DMS114 treated with DMSO at 0.1 percent for 48 hours (cell line): Measurements from ENCODE around the gene LURAP1L.
"Not testable (repeated sequence)": the region's sequence is repeated elsewhere in the genome, so short reads cannot be mapped to it uniquely, and the experiment has no call there.

ENCODE experiments used
- DNase-seq: peaks from one replicate; lab custom pipeline; 2025; ENCODE audit not compliant: unreplicated experiment; lab: John Stamatoyannopoulos, UW

Gene LURAP1L

DNA sequence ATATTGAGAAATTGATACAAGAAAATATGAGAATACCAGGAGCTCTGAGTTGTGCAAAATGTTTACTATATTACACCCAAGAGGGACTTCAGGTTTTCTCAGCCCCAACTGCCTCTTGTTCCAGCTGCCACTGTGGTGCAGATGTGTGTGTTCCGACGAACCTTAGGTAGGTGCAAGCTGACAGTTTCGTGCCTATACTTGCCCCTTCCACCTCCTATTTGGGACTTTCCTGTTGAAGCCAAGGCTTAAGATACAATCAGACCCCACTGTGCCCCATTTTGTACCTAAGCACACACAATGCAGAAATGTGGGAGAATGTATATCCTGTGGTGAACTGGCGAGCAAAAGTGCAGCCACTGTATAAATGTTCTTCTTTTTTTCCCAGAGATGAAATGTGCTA, 80.2 kb downstream of the LURAP1L start:
- DNase-seq, result no peak

- DNase-seq, result no peak
These were observed 81.8 kb downstream of the LURAP1L start for GRCh38 chr9:12856603-12857002.

GRCh38 chr9:12859704-12860251, 85.0 kb downstream of the LURAP1L start:
- DNase-seq, result no peak

DNA sequence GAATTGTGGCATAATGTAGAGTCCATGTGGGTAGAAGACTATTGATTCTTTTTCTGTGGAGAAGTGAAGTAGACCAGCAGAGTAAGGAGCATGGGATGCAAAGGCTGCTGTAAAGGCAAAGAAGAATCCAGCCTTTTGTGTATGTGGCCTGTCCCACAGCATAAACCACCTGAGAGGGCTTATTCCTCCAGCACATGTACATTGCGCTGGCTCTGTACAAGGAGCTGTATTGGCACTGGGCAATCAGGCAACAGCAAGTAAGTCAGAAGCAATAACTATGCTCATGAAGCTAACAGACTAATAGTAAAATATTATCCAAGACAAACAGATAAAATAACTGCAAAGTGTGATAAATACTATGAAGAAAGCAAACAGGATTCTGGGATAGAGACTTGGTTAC, 86.2 kb downstream of the LURAP1L start:
- DNase-seq, result no peak

DNA sequence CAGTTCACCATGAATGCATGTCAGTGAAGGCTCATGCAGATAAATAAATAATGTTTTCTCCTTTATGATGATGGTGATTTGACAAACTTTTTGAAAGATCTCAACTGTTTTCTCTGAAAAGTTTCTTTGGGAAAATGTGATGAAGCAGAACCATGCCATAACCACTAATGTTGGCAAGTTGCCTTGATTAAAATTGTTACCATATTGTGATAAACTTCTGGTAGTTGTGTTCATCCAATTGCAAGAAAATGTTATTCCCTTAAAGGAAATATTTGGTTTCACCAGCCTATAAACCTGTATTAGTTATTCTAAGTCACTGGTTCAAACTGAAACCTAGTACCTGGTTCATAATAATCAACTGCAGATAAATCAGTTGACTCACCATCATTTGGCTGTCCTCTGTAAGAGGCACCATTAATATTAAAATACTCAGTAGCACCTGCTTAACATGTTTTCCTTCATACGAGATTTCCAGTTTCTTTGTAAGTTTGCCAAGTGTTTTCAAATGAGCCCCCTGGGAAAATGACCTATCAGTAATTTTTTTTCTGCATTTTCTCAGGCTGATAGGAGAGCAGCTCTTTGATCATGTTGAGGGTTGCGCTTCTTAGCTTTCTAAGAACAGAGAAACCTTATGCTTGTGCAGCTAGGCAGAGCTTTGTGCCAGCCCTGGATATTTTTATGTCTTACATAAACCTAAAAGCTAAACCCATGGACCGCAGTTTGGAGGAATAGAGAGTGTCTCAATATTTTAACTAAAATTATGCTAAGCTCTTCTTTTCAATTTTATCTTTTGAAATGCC, 88.0 kb downstream of the LURAP1L start:
- no peak for DNase-seq

- DNase-seq, result no peak
These were observed 88.8 kb downstream of the LURAP1L start for GRCh38 chr9:12863618-12864017.

DNA sequence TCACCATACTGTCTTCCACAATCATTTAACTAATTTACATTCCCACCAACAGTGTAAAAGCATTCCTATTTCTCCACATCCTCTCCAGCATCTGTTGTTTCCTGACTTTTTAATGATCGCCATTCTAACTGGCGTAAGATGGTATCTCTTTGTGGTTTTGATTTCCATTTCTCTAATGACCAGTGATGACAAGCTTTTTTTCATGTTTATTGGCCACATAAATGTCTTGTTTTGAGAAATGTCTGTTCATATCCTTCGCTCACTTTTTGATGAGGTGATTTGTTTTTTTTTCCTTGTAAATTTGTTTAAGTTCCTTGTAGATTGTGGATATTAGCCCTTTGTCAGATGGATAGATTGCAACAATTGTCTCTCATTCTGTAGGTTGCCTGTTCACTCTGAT, 90.6 kb downstream of the LURAP1L start:
- DNase-seq, result not testable (repeated sequence)
